SW 1271 (cell line): ENCODE measurements around the gene SLFN14.
A peak's percentile ranks its signal among the peaks of the same experiment; 100 is the strongest.
"Not testable (repeated sequence)": the region's sequence is repeated elsewhere in the genome, so short reads cannot be mapped to it uniquely, and the experiment has no call there.

Source experiments
- DNase-seq, 2 experiments: peaks; one replicate each; lab custom pipeline; 2025; lab: John Stamatoyannopoulos, UW

SLFN14 gene

DNA sequence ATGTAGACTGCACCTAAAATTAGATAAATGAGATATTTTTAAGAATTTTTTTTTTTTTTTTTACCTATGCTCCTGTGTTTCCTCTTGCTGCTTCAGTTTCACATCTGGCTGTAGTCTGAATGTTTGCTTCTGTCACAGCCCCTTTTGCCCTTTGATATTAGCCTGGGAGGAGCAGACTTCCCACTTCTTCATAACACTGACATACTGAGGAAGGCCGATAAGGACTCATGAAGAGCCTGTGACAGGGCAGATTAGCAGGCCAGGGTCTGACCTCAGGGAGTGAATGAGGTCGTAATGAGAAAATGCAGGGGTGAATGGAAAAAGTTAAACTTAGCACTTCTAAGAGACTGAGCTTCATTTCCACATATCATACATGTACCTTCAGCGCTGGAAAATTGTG is at the start of gene SLFN14:
TSS of gene SLFN14 (minus strand) at position 117 of the 400 bp plus-strand sequence. CDS start 2,757 bp downstream, outside the sequence.
- no peak for DNase-seq

DNA sequence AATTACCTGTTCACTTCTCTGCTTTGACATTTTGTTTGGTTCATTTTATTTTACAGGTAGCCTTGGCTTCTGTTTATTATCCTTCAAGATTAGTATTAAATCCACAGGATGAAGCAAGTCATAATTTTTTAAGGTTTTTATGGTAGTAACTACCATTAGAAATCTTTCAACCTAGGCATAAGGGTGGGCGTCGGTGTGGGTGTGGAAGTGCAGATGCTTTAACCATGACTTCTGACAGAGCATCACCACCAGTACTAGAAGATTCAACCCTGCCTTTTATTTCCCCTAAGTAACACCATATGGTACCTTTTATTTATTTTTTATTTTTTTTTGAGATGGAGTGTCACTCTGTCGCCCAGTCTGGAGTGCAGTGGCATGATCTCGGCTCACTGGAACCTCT is 49.2 kb upstream of the SLFN14 start:
- DNase-seq, result no peak

DNA sequence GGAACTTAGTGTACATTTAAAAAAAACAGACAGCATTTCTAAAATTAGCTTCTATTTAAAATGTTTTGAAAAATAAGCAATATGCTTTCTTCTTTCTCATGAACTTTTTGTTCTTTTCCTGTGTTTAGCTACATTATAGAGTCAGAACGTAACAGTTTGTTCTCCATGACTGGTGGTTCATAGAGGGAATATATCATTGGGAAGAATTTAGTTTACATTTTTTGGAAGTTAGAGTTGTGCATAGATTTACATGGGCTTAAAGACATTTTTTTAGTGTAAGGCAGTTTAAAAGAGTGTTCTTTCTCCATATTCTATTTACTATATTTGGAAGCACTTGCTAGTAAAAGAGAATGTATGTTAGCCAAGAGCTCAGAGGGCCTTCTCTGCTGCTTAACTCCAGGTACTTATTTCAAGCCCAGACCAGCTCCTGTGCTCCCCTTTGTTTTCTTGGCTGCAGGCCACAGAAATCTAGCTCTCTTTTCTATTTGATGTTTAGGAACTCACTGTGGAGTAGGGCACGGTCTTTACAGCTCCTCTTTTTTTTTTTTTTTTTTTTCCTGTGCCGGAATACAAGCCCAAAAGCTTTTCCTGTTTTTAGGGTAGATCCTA is 46.7 kb upstream of the SLFN14 start:
- no peak for DNase-seq

DNA sequence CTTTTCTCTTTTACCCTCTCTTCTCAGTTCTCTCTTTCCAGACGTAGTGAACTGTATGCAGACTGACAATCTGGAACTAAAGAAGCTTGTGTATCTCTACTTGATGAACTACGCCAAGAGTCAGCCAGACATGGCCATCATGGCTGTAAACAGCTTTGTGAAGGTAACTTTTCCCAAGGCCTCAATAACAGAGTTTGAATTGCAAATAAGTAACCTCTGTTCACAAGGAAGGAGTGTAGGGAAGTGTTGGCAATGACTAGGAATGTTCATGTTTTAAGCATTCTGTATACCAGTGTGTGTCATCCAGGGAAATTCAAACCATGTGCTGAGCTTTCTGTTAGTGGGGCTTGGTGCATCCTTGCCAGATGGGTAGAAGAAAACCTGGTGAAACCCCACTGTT is 45.1 kb upstream of the SLFN14 start:
- DNase-seq, result no peak

DNA sequence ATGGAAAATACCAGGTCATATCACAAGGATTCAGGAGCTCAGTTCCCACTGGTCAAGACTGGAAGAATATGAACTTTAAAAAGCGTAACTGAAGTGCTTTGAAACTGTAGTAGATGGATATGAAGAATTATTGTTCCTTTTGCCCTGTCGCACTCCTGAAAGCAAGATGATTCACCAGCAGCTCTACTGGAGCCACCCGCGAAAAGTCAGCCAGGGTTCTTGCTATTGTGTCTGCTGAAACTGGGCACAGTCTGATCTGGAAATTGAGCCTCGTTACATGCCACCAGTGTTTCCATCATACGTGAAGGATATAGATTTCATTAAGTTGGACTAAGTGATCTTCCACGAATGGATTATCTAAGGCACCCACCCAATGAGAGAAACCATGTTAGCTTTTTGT is 43.1 kb upstream of the SLFN14 start:
- no peak for DNase-seq

DNA sequence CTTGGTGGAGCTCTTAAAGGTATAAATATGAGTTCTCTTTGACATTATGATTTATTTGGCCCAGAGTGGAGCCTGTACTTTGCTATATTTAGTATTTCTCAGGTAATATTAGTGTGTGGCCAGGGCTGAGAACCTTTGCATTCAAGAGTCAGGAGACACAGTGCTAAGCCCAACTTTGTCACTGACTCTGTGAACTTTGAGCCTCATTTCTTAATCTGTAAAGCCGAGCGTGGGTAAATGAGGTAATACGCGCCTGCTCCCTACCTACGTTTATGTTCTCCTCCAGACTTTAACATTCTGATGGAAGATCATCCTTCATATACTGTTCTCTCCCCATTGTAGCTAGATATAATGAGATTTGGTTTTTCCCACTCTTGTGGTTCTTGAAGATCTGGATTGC is 37.0 kb upstream of the SLFN14 start:
- no peak for DNase-seq

DNA sequence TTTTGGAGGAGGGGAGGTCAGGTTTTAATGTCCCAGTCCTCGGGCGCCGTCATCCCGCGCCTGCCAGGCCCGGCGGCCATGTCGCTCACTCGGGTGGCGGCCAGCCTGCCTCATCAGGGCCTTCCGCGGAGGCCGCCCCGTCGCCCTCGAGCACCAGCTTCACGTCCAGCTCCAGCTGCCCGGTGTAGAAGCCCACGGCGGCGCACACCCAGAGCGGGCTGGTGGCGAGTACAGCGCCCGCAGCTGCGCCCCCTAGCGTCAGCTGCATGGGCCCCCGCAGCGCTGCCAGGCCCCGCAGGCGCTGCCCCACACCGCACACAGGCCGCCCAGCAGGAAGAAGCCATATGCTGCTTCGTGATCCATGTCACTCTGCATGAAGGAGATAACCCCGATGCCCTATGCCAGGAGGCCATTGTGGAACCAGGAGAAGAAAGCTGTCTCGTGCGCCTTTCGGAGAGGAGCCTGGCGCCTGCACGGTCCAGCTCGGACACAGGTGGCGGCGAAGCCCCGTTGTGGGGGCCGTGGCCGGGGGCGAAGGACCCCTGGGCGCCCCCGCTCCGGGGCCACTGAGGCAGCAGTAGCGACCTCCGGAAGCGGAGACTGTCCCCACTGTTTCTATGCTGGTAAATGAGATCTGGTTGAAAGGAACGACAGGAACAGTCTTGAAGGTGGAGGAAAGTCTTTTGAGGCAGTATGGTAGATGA is 36.1 kb upstream of the SLFN14 start:
- DNase-seq, result no peak

DNA sequence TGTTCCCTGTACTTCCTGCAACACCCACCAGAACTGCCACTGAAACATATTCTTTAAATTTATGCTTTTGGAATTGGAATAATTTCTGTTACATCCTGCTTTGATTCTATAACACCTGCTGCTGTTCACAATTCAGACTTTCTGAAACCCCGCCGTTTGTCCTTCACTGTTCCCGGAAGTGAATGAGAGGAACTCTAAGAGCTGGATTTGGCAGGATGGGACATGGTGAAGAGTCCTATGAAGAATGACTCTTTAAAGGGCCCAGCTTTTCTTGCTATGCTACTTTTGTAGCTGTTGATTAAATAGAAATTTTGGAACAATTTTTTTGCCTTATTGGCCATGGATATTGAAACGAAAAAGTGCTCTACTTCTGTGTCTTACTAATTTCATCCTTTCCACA is 35.5 kb upstream of the SLFN14 start:
- no peak for DNase-seq

DNA sequence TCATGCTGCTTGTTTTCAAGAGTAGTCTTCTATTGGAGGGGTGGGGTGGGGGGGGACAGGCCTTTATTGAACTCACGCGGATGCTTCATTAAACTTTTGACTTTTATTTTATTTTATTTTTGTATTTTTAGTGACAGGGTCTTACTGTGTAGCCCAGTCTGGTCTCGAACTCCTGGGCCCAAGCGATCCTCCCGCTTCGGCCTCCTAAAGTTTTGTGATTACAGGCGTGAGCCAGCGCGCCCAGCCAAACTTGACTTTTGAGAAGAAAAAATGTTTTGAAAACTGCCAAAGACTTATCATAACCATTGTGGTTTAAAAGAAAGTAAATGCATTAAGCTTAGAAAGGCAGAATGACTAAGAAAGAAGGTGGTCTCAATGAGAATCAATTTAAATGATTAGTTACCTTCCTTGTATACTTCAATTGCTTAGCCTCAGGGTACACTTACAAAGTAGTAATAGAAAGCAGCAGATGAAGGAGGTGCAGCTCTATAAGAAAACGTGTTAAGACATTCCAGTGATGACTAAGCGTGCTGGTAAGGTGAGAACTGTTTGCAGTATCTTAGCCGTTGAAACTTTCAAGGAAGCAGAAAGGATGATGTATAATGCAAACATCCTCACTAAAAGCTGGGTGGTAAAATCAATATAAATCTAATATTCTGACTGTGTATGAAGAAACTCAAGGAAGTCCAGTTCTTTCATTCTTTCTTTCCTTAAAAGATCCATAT is 27.7 kb upstream of the SLFN14 start:
- DNase-seq, result peak; percentile 35 to 87

DNA sequence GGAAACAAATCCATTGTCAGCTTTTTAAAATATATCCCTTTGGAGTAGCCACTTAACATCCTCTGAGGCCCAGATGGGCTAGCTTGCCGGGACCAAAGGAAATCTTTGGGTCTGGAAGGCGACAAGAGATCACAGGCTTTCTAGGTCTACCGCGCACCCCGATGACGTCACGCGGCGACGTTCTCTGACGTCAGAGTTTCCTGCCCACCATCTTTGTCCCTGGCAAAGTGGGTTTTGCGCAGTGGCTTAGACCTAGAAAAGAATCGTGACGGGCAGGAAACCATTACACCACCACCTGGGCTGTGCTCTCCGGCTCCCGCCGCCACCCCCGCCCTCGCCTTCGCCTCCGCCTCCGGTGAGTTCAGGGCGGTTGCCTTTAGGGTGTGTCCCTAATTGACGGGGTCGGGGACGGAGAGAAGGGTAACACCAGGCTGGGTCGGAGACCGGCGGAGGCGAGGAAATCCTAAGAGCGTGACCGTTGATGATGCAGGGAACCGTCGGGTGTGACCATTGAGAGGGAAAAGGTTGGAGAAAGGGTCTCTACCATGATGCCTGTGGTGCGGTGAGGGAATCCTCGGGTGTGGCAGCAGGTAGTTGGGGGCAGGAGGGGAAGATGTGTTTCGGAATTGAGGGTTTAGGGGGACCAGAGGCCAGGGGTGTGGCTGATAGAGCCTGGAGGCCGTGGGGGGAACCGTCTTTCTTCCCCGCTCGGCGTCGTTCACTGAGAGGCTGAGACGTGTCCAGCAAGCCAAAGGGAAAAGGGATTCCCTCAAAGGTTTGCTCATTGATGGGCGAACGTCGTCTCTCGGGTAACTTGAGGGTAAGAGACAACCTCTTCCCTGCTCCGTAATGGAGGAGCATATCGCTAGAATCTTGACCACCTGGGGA is 26.7 kb upstream of the SLFN14 start, which contains the start of gene AP2B1:
TSS of gene AP2B1 (plus strand) at position 249 of the 888 bp plus-strand sequence. CDS start 6,709 bp downstream, outside the sequence.
- peak; percentile 77 to 94 for DNase-seq

DNA sequence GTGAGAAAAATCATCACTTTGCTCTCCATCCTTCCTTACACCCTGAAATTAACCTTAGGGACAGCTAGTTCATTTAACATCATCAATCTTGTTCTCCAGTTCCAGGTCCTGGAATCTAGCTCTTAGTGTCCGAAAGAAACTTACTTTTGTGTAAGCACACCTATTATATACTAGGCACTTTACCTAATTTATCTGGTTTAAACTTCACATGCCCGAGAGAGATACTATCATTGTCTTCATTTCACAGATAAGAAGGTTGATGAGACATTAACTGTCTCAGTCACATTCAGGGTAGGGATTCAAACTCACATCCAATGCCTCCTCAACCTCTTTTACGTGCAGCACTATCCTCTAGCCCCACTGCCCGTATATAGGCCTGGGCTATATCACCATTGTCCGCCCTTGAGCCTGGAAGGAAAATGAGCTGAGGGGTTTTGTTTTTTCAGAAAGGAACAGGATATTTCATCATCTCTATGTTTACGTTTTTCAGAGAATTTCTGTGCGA is 26.0 kb upstream of the SLFN14 start:
- DNase-seq, result no peak

DNA sequence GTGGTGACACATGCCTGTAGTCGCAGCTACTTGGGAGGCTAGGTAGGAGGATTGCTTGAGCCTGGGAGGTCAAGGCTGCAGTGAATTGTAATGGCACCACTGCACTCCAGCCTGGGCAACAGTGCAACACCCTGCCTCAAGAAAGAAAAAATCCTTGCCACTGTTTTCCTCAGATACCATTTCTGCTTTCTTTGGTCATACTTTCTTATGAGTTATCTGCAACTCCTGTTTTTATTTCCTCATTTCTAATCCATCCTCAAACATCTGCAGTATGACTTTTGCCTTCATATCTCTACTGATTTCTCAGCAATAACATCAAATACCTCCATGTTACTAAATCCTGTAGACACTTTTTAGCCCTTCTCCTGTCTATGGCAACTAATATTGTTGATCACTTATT is 23.4 kb upstream of the SLFN14 start:
- DNase-seq, result no peak

DNA sequence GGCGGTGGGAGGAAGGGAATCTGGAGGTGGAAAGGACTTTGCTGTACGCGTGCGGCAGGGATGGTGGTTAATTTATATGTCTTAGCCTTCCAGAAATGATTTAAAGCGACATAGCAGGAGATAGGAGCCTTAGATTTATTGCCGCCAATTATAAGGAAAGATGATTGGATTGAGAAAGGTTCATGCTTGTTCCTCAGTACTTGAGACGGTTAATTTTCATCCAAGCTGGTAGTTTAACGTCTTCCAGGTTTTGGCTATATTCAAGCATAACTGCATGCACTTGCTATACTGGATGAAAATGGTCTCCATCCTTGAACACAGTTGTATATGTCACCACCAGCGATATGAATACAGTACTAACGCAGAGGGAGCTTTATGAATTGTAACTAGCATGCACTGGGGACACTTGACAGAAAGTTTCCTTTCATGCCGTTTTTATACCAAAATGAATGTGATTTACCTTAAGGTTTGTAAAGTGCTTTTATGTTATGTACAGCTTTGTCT is 18.4 kb upstream of the SLFN14 start:
- no peak for DNase-seq

DNA sequence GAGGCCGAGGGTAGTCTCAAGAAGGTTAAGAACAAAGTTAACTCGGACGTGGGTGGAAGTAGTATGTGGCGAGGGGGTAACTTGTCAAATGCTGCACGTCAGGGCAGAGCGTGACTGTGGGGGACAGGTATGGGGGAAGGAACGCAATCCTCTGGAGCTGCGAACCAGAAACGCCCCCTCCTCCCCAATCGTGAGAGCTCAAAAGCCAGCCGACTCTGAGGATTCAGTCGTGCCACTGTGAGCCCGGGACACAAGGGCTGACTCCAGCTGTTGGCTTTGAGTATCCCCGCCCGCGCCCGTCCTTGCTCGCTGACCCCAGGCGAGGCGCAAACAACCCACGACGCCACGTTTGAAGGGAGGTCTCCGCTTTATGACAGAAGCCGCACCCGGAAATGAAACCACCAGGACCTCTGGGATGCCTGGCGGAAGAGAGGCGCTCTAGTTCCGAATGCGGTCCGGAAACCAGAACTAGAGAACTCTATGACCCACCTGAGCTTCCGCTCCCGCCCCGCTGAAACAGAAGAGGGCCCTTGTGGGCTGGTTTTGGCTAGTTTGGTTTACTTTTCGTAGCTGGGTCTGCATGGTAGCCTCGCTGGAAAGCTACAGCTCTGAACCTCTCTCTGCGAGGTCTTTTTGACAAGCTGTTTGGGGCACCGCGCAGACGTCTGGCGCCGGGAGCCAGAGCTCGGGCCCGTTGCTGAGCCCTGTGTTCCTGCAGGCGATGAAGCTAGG is 17.7 kb upstream of the SLFN14 start, which contains the start of gene PEX12:
TSS of gene PEX12 (minus strand) at position 375 of the 732 bp plus-strand sequence. CDS start 550 bp downstream, outside the sequence.
- peak; percentile 82 to 91 for DNase-seq

DNA sequence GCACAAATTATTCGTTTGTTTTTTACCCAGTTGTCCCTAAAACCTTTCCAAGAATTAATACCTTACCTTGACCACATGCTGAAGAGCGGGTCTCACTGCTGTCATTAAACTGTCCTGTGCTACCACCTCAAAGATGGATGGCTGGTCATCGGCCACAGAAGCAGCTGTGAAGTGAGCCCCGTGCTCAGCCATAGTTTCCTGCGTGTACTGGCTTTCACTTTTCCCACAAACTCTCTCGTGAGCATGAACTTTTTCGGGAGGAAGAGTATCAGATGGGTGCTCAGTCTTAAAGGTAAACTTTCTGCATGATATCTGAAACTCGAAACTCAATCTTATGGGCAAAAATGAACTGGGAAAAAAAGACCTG is 17.2 kb upstream of the SLFN14 start:
- DNase-seq, result no peak

DNA sequence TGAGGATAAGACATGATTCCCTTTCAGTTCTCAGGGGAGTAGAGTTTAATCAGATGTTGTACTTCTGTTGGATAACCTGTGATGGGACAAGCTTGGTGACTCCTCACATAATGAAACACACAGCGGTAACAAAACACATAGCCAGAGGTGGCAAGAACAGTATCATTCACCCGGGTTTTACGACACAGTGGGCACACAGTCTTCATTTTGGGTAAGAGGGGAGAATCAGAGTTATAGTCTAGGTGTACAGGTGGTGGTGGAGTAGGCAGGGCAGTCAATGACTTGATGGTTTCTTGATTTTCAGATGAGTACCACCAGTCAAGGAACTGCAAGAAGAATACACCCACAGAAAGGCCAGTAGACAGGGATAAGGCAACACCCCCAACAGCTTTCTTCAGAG is 15.1 kb upstream of the SLFN14 start:
- no peak for DNase-seq

DNA sequence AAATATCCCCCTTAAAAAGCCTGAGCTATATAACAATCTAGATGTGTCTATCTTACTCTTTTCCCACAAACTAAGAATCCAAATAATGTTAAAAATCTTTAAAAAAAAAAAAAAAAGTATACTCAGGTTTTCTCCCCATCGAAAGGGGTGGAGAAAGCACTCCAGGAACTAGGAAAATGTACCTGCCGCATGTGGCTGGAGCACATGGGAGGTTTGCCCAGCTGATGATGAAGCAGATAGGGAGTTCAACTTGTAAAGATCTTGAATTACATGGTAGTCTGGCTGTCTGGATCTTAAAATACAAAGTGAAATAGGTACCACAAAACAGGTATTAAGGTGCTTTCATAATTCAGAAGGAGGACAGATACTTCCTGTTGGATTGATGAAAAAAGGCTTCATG is 8.8 kb upstream of the SLFN14 start:
- no peak for DNase-seq

DNA sequence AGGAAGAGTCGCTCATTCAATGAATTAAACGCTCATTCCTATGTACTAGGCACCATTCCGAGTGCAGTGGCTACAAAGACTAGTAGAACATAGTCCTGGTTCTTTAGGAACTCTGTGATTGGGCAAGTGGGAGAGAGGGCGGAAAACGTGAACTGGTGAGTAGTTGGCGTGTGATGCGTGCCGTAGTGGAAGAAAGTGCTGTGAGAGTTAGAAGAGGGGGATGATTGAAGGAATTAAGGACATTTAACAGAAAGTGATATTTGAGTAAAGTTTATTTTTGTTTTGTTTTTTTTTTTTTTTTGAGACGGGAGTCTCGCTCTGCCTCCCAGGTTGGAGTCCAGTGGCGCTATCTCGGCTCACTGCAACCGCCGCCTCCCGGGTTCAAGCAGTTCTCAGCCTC is 7.9 kb upstream of the SLFN14 start:
- DNase-seq, result peak in 1 of 2 experiments; percentile 21

DNA sequence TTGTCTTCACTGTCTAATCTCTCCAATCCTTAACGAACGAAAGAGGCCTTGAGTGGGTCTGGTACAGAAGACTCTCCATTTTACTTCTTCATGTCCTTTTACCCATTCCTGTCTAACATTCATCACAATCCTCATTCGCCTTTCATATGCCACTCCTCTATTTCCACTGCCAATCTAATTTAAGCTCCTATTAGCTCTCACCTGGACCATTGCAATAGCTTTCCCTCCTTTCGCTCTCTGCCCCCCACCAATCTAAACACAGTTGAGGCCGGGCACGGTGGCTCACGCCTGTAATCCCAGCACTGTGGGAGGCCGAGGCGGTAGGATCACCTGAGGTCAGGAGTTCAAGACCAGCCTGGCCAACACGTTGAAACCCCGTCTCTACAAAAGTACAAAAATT is 6.3 kb upstream of the SLFN14 start:
- DNase-seq, result no peak

DNA sequence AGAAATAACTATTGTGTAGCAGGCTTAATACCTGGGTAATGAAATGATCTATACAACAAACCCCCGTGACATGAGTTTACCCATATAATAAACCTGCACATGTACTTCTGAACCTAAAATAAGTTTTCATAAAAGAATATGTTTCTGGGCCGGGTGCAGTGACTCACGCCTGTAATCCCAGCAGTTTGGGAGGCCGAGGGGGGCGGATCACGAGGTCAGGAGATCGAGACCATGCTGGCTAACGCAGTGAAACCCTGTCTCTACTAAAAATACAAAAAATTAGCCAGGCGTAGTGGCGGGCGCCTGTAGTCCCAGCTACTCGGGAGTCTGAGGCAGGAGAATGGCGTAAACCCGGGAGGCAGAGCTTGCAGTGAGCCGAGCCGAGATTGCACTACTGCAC is 2.6 kb upstream of the SLFN14 start:
- DNase-seq, result not testable (repeated sequence)
